Ishikawa (cell line): ENCODE results near the gene MT1A.

Source experiments
- CEBPB ChIP-seq: IDR thresholded peaks from 2 replicates; pipeline ENCODE4 v1.6.1; 2012
- CREB1 ChIP-seq: IDR thresholded peaks from 2 replicates; pipeline ENCODE4 v1.6.1; 2012; ENCODE audit warnings: low read depth
- EGR1 ChIP-seq: IDR thresholded peaks from 2 replicates; pipeline ENCODE4 v1.6.1; 2012
- EP300 ChIP-seq: IDR thresholded peaks from 2 replicates; pipeline ENCODE4 v1.6.1; 2012; ENCODE audit warnings: borderline replicate concordance
- FOXM1 ChIP-seq: IDR thresholded peaks from 2 replicates; pipeline ENCODE4 v1.6.1; 2012; ENCODE audit warnings: low read depth, borderline replicate concordance
- NFIC ChIP-seq: IDR thresholded peaks from 2 replicates; pipeline ENCODE4 v1.6.1; 2012
- RAD21 ChIP-seq: IDR thresholded peaks from 2 replicates; pipeline ENCODE4 v1.6.1; 2012; ENCODE audit warnings: low read depth
- TAF1 ChIP-seq: IDR thresholded peaks from 2 replicates; pipeline ENCODE4 v1.6.1; 2012; ENCODE audit warnings: low read depth, mild to moderate bottlenecking
- TCF12 ChIP-seq: IDR thresholded peaks from 2 replicates; pipeline ENCODE4 v1.6.1; 2012; ENCODE audit warnings: low read depth
- TEAD4 ChIP-seq: IDR thresholded peaks from 2 replicates; pipeline ENCODE4 v1.6.1; 2012
- YY1 ChIP-seq: IDR thresholded peaks from 2 replicates; pipeline ENCODE4 v1.6.1; 2012; ENCODE audit warnings: low read depth
- ZBTB7A ChIP-seq: IDR thresholded peaks from 2 replicates; pipeline ENCODE4 v1.6.1; 2012; ENCODE audit warnings: low read depth
- TF ChIP-seq, protein P1 (sequence below): IDR thresholded peaks from 2 replicates; pipeline ENCODE4 v1.6.1; 2012
- TF ChIP-seq, protein P2 (sequence below): IDR thresholded peaks from 2 replicates; pipeline ENCODE4 v1.6.1; 2012
- TF ChIP-seq, protein P3 (sequence below): IDR thresholded peaks from 2 replicates; pipeline ENCODE4 v1.6.1; 2012; ENCODE audit warnings: low read depth, mild to moderate bottlenecking

Gene MT1A

DNA sequence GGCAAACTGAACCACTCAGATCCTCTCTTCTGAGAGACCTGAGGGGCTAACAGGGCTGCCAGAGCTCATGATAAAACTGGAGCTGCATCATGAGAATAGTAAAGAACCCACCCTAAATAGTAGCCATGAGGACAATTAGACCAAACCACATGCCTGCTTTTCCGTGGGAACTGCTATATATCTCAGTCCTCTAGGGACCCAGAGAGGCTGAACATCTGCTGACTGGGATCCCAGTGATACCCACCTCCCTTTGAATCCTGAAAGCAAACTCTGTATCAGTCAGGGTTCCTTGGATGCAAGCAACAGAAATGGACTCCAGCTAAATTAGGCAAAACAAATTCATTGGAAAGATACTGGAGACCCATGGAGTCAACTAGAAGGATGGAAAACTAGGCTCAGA lies 50.3 kb downstream of the MT1A start:
- TF ChIP-seq YY1 (no peak), EP300 (no peak), NFIC (no peak), FOXM1 (no peak), CEBPB (no peak), RAD21 (no peak), ZBTB7A (no peak), TEAD4 (no peak), TAF1 (no peak), TCF12 (no peak), EGR1 (no peak)
- TF ChIP-seq, protein P1, sequence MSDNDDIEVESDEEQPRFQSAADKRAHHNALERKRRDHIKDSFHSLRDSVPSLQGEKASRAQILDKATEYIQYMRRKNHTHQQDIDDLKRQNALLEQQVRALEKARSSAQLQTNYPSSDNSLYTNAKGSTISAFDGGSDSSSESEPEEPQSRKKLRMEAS: no peak
- TF ChIP-seq, protein P2, sequence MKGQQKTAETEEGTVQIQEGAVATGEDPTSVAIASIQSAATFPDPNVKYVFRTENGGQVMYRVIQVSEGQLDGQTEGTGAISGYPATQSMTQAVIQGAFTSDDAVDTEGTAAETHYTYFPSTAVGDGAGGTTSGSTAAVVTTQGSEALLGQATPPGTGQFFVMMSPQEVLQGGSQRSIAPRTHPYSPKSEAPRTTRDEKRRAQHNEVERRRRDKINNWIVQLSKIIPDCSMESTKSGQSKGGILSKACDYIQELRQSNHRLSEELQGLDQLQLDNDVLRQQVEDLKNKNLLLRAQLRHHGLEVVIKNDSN: no peak
- TF ChIP-seq, protein P3, sequence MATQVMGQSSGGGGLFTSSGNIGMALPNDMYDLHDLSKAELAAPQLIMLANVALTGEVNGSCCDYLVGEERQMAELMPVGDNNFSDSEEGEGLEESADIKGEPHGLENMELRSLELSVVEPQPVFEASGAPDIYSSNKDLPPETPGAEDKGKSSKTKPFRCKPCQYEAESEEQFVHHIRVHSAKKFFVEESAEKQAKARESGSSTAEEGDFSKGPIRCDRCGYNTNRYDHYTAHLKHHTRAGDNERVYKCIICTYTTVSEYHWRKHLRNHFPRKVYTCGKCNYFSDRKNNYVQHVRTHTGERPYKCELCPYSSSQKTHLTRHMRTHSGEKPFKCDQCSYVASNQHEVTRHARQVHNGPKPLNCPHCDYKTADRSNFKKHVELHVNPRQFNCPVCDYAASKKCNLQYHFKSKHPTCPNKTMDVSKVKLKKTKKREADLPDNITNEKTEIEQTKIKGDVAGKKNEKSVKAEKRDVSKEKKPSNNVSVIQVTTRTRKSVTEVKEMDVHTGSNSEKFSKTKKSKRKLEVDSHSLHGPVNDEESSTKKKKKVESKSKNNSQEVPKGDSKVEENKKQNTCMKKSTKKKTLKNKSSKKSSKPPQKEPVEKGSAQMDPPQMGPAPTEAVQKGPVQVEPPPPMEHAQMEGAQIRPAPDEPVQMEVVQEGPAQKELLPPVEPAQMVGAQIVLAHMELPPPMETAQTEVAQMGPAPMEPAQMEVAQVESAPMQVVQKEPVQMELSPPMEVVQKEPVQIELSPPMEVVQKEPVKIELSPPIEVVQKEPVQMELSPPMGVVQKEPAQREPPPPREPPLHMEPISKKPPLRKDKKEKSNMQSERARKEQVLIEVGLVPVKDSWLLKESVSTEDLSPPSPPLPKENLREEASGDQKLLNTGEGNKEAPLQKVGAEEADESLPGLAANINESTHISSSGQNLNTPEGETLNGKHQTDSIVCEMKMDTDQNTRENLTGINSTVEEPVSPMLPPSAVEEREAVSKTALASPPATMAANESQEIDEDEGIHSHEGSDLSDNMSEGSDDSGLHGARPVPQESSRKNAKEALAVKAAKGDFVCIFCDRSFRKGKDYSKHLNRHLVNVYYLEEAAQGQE: no peak

DNA sequence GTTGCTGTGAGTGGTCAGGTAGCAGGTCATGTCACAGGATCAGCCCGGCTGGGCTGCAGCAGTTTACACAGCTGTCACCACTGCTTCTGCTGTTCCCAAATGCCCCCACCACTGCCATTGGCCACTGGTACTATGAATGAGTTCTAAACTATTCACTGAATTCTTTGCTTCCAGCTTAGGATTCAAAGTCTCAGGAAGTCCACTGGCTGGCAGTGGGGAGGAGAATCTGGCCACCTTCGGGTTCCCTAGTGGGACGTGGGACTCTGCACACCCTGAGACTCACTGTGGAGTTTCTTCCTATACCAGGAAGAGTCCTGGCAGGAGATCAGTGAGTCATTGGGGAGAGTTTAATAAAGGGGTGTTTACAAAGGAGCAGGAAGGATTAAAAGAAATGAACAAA lies 50.7 kb downstream of the MT1A start:
- TF ChIP-seq, protein P3: no peak
- no peak for TF ChIP-seq TEAD4
- TF ChIP-seq EP300: no peak; the same call in 1 of the 2 replicates
- TF ChIP-seq, protein P1: no peak
- TF ChIP-seq, protein P2: no peak
- TF ChIP-seq CREB1: no peak
- no peak for TF ChIP-seq TAF1
- TF ChIP-seq CEBPB: no peak
- no peak for TF ChIP-seq ZBTB7A
- no peak for TF ChIP-seq FOXM1
- TF ChIP-seq NFIC: no peak
- TF ChIP-seq YY1: no peak
